ENCODE measurements around the gene TBL3. TPM values are rescaled to one million over a fixed set of nuclear protein-coding genes. Genes with fewer than 3 reads are reported as not detected.
A peak's percentile ranks its signal among the peaks of the same experiment; 100 is the strongest.

Gene TBL3
- total RNA-seq, 1 donor from 2014 or later: 31.5 TPM

- no peak for ATAC-seq
These were observed 6.4 kb upstream of the TBL3 start for GRCh38 chr16:1965396-1966001.

GRCh38 chr16:1966460-1966859 is 5.4 kb upstream of the TBL3 start, which contains the start of gene RNF151:
Gene RNF151, plus strand, starts transcription at chr16:1966856. Its CDS starts 26 bp downstream, at chr16:1966882.
- ATAC-seq: no peak

GRCh38 chr16:1968146-1968953 is 3.5 kb upstream of the TBL3 start:
- ATAC-seq: no peak

GRCh38 chr16:1972490-1972877 is 631 bp downstream of the TBL3 start:
- peak; percentile 51 for ATAC-seq

- no peak for ATAC-seq
These were observed 1.8 kb downstream of the TBL3 start for GRCh38 chr16:1973461-1974156.

GRCh38 chr16:1974157-1975070 is 2.6 kb downstream of the TBL3 start:
- no peak for ATAC-seq

- no peak for ATAC-seq
These were observed 3.8 kb downstream of the TBL3 start for GRCh38 chr16:1975432-1976215.

- ATAC-seq: no peak
These were observed 4.3 kb downstream of the TBL3 start for GRCh38 chr16:1976216-1976520.

- ATAC-seq: peak; percentile 14
These were observed 5.4 kb downstream of the TBL3 start for GRCh38 chr16:1976951-1977874.

- ATAC-seq: no peak
These were observed 6.0 kb downstream of the TBL3 start for GRCh38 chr16:1977875-1978268.

GRCh38 chr16:1978476-1979120 is 6.7 kb downstream of the TBL3 start:
- ATAC-seq: no peak

GRCh38 chr16:1979271-1980029 is 7.6 kb downstream of the TBL3 start:
- peak; percentile 77 for ATAC-seq

- ATAC-seq: no peak
These were observed 8.3 kb downstream of the TBL3 start for GRCh38 chr16:1980030-1980769.

- no peak for ATAC-seq
These were observed 8.9 kb downstream of the TBL3 start for GRCh38 chr16:1980770-1981087.

GRCh38 chr16:1981398-1981836 is 9.6 kb downstream of the TBL3 start, which contains the start of gene NOXO1:
Gene NOXO1, minus strand, starts transcription at chr16:1981469. Its CDS starts 290 bp downstream, at chr16:1981179.
- no peak for ATAC-seq

GRCh38 chr16:1982013-1982433 is 10.2 kb downstream of the TBL3 start:
- peak; percentile 2 for ATAC-seq

GRCh38 chr16:1982991-1983543 is 11.2 kb downstream of the TBL3 start:
- ATAC-seq: no peak

Data from esophagus mucosa (tissue), 1 donor.